22Rv1 (cell line): ENCODE data around the gene GATD1.

ENCODE experiments used
- ZFX ChIP-seq: fragments of 450-650 bp; IDR thresholded peaks from 2 replicates; pipeline ENCODE4 v1.6.1; 2017; ENCODE audit warnings: antibody characterized with exemption, borderline replicate concordance
- TF ChIP-seq, protein P1 (sequence below): fragments of 450-650 bp; IDR thresholded peaks from 2 replicates; pipeline ENCODE4 v1.5.1; 2017; ENCODE audit warnings: mild to moderate bottlenecking

- TF ChIP-seq, protein P1, sequence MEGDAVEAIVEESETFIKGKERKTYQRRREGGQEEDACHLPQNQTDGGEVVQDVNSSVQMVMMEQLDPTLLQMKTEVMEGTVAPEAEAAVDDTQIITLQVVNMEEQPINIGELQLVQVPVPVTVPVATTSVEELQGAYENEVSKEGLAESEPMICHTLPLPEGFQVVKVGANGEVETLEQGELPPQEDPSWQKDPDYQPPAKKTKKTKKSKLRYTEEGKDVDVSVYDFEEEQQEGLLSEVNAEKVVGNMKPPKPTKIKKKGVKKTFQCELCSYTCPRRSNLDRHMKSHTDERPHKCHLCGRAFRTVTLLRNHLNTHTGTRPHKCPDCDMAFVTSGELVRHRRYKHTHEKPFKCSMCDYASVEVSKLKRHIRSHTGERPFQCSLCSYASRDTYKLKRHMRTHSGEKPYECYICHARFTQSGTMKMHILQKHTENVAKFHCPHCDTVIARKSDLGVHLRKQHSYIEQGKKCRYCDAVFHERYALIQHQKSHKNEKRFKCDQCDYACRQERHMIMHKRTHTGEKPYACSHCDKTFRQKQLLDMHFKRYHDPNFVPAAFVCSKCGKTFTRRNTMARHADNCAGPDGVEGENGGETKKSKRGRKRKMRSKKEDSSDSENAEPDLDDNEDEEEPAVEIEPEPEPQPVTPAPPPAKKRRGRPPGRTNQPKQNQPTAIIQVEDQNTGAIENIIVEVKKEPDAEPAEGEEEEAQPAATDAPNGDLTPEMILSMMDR, result no peak
- TF ChIP-seq ZFX, result no peak
These were observed 7.2 kb downstream of the GATD1 start for GRCh38 chr11:769887-770641.
